A673 (cell line): Measurements from ENCODE around the gene BORCS6. TPM values are rescaled to one million over a fixed set of nuclear protein-coding genes. Genes with fewer than 3 reads are reported as not detected.

ENCODE experiments used
- BruUV-seq: library from RNA; stranded (reverse); fragments of 400-500 nt; replicated peaks from 2 replicates; lab custom pipeline; 2021; lab: Mats Ljungman, UMichigan
- CTCF ChIA-PET: fragments of 300-600 bp; sonication (Branson Sonifier 250); formaldehyde crosslinking; loops from one replicate; lab custom pipeline; 2022; ENCODE audit warnings: antibody characterized with exemption; lab: Charles Lee
- POLR2A ChIA-PET: fragments of 300-600 bp; sonication (Branson Sonifier 250); formaldehyde crosslinking; loops from one replicate; lab custom pipeline; 2022; ENCODE audit warnings: antibody characterized with exemption; ENCODE audit not compliant: low non-redundant PET; lab: Charles Lee
- DNase-seq: peaks from one replicate; pipeline ENCODE4 v3.0.0-alpha.2; 2015; ENCODE audit warnings: low spot score
- H3K27ac ChIP-seq: fragments of 200-600 bp; sonication (generic); 2 replicates; pipeline ENCODE4 v1.5.1; 2016; ENCODE audit warnings: mixed run types, low read depth, mild to moderate bottlenecking, mixed read lengths, antibody characterized with exemption, low read length; ENCODE audit not compliant: poor library complexity, severe bottlenecking
- H3K27me3 ChIP-seq: fragments of 200-600 bp; sonication (generic); replicated peaks from 2 replicates; pipeline ENCODE4 v1.6.1; 2017; ENCODE audit warnings: mixed run types, low read depth, mild to moderate bottlenecking, mixed read lengths, antibody characterized with exemption, low read length; ENCODE audit not compliant: insufficient read depth, poor library complexity
- H3K36me3 ChIP-seq: fragments of 200-600 bp; sonication (generic); 2 replicates; pipeline ENCODE4 v1.6.1; 2016; ENCODE audit warnings: mixed run types, mild to moderate bottlenecking, mixed read lengths, antibody characterized with exemption, low read length; ENCODE audit not compliant: insufficient read depth, poor library complexity, severe bottlenecking
- H3K4me1 ChIP-seq: fragments of 200-600 bp; sonication (generic); 2 replicates; pipeline ENCODE4 v1.6.1; 2017; ENCODE audit warnings: mixed run types, mild to moderate bottlenecking, mixed read lengths, antibody characterized with exemption, low read length; ENCODE audit not compliant: insufficient read depth, poor library complexity, severe bottlenecking
- H3K4me3 ChIP-seq: fragments of 200-600 bp; sonication (generic); 2 replicates; pipeline ENCODE4 v1.5.1; 2016; ENCODE audit warnings: low read depth, mixed run types, mild to moderate bottlenecking, mixed read lengths, low read length; ENCODE audit not compliant: poor library complexity, severe bottlenecking
- H3K9me3 ChIP-seq: fragments of 200-600 bp; sonication (generic); 2 replicates; pipeline ENCODE4 v1.6.1; 2016; ENCODE audit warnings: mixed run types, low read depth, mild to moderate bottlenecking, mixed read lengths, antibody characterized with exemption, low read length; ENCODE audit not compliant: poor library complexity, severe bottlenecking
- EZH2 ChIP-seq: fragments of 200-600 bp; sonication (generic); IDR thresholded peaks from 2 replicates; pipeline ENCODE4 v1.6.1; 2017; ENCODE audit warnings: borderline replicate concordance, low read depth, mild to moderate bottlenecking, mixed read lengths, antibody characterized with exemption, low read length; ENCODE audit not compliant: poor library complexity, severe bottlenecking
- intact Hi-C: fragments of 100-400 bp; cut with micrococcal nuclease; formaldehyde crosslinking; loops from one replicate; pipeline ENCODE4 v1.10.0; 2022; ENCODE audit not compliant: unreplicated experiment
- microRNA-seq: library from miRNA; unstranded; fragments of <30 nt; microRNA quantifications from one replicate; pipeline ENCODE4 v1.2.0, GENCODE V29; 2021
- total RNA-seq: library from RNA; stranded (reverse); gene quantifications from 2 replicates; pipeline ENCODE4 v1.2.3, GENCODE V29; 2021
- TF ChIP-seq, protein P1 (sequence below): fragments of 300-800, 200-600 bp; sonication (generic); conservative IDR thresholded peaks from 2 replicates; pipeline ENCODE4 v1.5.1; 2017; ENCODE audit warnings: low read depth, mild to moderate bottlenecking, antibody characterized with exemption, low read length, moderate library complexity, mixed read lengths

The BORCS6 gene
- total RNA-seq, 1 experiment from 2014 or later = 3.7 TPM

DNA sequence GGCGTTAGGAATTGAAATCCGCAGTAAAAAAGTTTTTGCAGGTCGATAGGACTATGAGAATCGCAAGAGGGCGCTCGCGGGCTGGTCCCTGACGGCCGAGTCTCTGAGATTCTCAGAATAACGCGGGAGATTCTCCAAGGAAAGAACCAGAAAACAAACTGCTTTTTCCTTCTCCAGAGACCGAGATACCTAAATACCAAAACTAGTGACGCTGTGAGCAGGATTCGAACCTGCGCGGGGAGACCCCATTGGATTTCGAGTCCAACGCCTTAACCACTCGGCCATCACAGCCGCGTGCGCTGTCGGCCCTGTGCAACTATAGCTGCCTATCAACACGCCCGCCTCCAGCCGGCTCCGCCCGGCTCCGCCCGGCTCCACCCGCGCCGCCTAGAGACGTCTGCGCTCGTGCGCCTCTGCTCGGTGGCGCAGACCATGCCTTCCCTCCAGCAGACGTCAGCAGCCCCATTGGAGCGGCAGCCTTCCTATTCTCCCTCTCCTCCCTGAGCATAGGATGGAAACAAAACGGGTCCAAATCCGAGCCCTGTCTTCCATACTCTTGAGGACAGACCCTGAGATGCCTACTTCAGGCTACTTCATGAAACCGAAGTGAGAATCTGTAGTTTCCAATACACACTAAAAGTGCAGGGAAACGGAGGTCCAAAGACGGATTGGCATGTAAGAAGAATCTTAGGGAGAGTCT, 51.2 kb downstream of the BORCS6 start:
- ChIA-PET CTCF (no interaction called here), POLR2A (interaction anchor here (0.6 kb wide), 1 partner anchor 53 kb away, joined by 3 read pairs; no protein-coding TSS in a partner anchor)
- H3K4me3 ChIP-seq = peak overlapping the region; percentile 55
- no peaks in the 10 kb centered on the region for H3K27me3 ChIP-seq
- no peak for TF ChIP-seq EZH2
- TF ChIP-seq, protein P1, sequence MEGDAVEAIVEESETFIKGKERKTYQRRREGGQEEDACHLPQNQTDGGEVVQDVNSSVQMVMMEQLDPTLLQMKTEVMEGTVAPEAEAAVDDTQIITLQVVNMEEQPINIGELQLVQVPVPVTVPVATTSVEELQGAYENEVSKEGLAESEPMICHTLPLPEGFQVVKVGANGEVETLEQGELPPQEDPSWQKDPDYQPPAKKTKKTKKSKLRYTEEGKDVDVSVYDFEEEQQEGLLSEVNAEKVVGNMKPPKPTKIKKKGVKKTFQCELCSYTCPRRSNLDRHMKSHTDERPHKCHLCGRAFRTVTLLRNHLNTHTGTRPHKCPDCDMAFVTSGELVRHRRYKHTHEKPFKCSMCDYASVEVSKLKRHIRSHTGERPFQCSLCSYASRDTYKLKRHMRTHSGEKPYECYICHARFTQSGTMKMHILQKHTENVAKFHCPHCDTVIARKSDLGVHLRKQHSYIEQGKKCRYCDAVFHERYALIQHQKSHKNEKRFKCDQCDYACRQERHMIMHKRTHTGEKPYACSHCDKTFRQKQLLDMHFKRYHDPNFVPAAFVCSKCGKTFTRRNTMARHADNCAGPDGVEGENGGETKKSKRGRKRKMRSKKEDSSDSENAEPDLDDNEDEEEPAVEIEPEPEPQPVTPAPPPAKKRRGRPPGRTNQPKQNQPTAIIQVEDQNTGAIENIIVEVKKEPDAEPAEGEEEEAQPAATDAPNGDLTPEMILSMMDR = peak; percentile 91
- peak overlapping the region; percentile 87 for H3K27ac ChIP-seq
- BruUV-seq = TSS peak; percentile 86
- no peaks in the 10 kb centered on the region for H3K4me1 ChIP-seq
- no peaks in the 10 kb centered on the region for H3K9me3 ChIP-seq
- DNase-seq = peak; percentile 99
- H3K36me3 ChIP-seq = peaks cover 24% of the 10 kb centered on the region
- intact Hi-C loops = loop anchor here (1.0 to 2.0 kb wide), 5 partner anchors 13 to 83 kb away; partner anchors contain the start of gene PER1

GRCh38 chr17:8138374-8138671, 51.7 kb downstream of the BORCS6 start:
- Histone ChIP-seq H3K9me3 (no peaks in the 10 kb centered on the region), H3K27ac (peak overlapping the region; percentile 41), H3K36me3 (peaks cover 23% of the 10 kb centered on the region), H3K27me3 (no peaks in the 10 kb centered on the region), H3K4me3 (peak overlapping the region; percentile 55), H3K4me1 (no peaks in the 10 kb centered on the region)
- POLR2A ChIA-PET = interaction anchor here (0.8 kb wide), 1 partner anchor 19 kb away, joined by 5 read pairs; no protein-coding TSS in a partner anchor
- no TSS peak for BruUV-seq
- TF ChIP-seq, protein P1 = no peak
- no peak for TF ChIP-seq EZH2
- CTCF ChIA-PET = interaction anchor here (0.7 kb wide), 1 partner anchor 19 kb away, joined by 4 read pairs; no protein-coding TSS in a partner anchor
- DNase-seq = no peak
- intact Hi-C loops = loop anchor here (2.0 kb wide), 2 partner anchors 18 to 48 kb away; no protein-coding TSS in a partner anchor

Small RNA genes within 50 kb of the gene (microRNA-seq; reads per million reads assigned to microRNA genes)
- 679 reads per million, percentile 77 among the genes with 10 or more reads in this experiment for gene MIR4521
- not detected for gene MIR6883

Other genes with a start within 250 kb of the BORCS6 start
- not detected in 2 replicates for gene GUCY2D, start 187.6 kb downstream of the BORCS6 start, total RNA-seq
- 0.17 and 0.30 TPM in 2 replicates for gene ALOX15B, start 151.1 kb downstream of the BORCS6 start, total RNA-seq
- 0.39 TPM in 1 of 2 replicates, not detected in the other for gene ALOX12B, start 102.5 kb downstream of the BORCS6 start, total RNA-seq
- not detected in 2 replicates for gene ALOXE3, start 71.7 kb downstream of the BORCS6 start, total RNA-seq
- 1.7 and 3.9 TPM in 2 replicates for gene HES7, start 66.1 kb downstream of the BORCS6 start, total RNA-seq
- gene PER1, start 37.8 kb downstream of the BORCS6 start, total RNA-seq = 47.1 and 50.0 TPM in 2 replicates
- 41.3 and 51.0 TPM in 2 replicates for gene VAMP2, start 27.2 kb downstream of the BORCS6 start, total RNA-seq
- 19.4 and 25.3 TPM in 2 replicates for gene TMEM107, start 13.8 kb downstream of the BORCS6 start, total RNA-seq
- gene AURKB, start 20.4 kb upstream of the BORCS6 start, total RNA-seq = 209 and 230 TPM in 2 replicates
- 40.0 and 40.3 TPM in 2 replicates for gene CTC1, start 57.9 kb upstream of the BORCS6 start, total RNA-seq
- 163 and 165 TPM in 2 replicates for gene PFAS, start 59.1 kb upstream of the BORCS6 start, total RNA-seq
- gene RANGRF, start 98.5 kb upstream of the BORCS6 start, total RNA-seq = 26.8 and 33.6 TPM in 2 replicates
- 1.3 and 2.0 TPM in 2 replicates for gene SLC25A35, start 105.2 kb upstream of the BORCS6 start, total RNA-seq
- gene ARHGEF15, start 120.1 kb upstream of the BORCS6 start, total RNA-seq = not detected in 2 replicates
- gene ODF4, start 149.7 kb upstream of the BORCS6 start, total RNA-seq = not detected in 2 replicates
- 1,604 and 1,668 TPM in 2 replicates for gene RPL26, start 193.0 kb upstream of the BORCS6 start, total RNA-seq
- gene RNF222, start 207.6 kb upstream of the BORCS6 start, total RNA-seq = not detected in 2 replicates
- 71.1 and 76.5 TPM in 2 replicates for gene NDEL1, start 245.7 kb upstream of the BORCS6 start, total RNA-seq